GM12801 (cell line): Measurements from ENCODE around the gene TAOK3.

Experiments
- TF ChIP-seq, protein P1 (sequence below): IDR thresholded peaks from one replicate; pipeline ENCODE4 v1.5.1; 2011; ENCODE audit warnings: control low read depth; ENCODE audit not compliant: insufficient read length; ENCODE audit errors: extremely low read depth

TAOK3 gene

DNA sequence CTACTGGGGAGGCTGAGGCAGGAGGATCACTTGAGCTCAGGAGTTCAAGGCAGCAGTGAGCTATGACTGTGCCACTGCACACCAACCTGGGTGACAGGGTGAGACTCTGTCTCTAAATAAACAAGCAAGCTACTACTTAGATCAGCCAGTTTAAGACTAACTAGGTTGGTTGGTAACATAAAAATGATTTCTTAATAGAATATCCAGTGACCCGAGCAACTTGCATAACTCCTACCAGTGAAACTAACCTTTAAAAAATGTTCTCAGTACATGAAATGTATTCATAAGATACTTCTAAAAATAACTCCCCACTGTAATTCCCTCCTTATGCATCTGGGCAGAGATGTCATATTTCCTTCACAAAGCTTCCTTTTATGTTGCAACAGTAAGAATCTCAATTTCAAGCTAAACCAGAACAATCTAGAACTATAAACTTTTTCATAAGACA, 15.9 kb downstream of the TAOK3 start:
- TF ChIP-seq, protein P1, sequence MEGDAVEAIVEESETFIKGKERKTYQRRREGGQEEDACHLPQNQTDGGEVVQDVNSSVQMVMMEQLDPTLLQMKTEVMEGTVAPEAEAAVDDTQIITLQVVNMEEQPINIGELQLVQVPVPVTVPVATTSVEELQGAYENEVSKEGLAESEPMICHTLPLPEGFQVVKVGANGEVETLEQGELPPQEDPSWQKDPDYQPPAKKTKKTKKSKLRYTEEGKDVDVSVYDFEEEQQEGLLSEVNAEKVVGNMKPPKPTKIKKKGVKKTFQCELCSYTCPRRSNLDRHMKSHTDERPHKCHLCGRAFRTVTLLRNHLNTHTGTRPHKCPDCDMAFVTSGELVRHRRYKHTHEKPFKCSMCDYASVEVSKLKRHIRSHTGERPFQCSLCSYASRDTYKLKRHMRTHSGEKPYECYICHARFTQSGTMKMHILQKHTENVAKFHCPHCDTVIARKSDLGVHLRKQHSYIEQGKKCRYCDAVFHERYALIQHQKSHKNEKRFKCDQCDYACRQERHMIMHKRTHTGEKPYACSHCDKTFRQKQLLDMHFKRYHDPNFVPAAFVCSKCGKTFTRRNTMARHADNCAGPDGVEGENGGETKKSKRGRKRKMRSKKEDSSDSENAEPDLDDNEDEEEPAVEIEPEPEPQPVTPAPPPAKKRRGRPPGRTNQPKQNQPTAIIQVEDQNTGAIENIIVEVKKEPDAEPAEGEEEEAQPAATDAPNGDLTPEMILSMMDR = no peak

DNA sequence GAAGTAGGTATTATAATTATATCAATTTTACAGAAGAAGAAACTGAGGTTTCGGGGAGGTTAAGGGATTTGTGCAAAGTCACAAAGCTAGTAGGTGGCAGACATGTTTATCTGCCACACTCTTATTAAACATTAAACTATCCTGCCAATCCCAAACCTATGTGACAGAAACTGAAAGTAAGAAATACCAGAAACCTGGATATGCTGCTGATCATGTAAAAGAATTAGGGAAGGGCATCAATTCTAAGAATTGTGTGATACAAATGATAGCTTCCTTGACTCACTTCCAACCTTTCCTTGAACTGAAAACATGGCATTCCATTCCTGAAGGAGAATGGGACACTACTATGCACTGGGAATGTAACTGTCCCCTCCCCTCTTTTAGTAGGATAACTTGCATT, 16.9 kb downstream of the TAOK3 start:
- TF ChIP-seq, protein P1 = no peak

DNA sequence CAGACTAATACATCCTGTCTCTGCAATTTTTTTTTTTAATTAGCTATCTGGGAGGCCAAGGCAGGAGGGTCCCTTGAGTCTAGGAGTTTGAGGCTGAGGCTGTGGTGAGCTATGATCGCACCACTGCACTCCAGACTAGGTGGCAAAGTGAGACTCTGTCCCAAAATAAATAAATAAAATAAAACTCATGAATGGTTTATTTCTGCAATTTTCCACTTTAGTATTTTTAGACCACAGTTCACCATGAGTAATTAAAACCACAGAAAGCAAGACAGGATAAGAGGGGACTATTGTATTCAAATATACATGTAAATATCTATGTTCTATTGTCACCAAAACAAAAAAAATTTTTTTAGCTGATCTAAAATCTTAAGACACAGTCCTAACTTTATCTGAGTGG, 17.8 kb downstream of the TAOK3 start:
- TF ChIP-seq, protein P1 = no peak

DNA sequence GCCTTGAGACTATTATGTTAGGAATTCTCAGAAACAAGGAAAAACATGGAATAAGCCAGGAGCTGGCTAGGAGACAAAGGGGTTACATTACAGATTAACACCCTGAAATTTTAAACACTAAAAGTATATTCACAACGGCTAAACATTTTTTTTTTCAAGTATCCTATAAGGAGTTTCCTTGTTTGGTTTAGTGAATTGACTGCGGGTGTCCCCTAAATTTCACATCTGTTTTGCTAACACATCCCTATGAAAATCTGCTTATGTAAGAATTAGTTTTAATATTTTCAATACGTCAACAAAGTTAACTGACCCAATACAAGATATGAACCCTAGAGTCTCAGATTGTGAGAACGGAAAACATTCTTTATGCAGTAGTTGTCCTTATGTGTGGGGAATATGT, 19.0 kb downstream of the TAOK3 start:
- TF ChIP-seq, protein P1 = no peak

DNA sequence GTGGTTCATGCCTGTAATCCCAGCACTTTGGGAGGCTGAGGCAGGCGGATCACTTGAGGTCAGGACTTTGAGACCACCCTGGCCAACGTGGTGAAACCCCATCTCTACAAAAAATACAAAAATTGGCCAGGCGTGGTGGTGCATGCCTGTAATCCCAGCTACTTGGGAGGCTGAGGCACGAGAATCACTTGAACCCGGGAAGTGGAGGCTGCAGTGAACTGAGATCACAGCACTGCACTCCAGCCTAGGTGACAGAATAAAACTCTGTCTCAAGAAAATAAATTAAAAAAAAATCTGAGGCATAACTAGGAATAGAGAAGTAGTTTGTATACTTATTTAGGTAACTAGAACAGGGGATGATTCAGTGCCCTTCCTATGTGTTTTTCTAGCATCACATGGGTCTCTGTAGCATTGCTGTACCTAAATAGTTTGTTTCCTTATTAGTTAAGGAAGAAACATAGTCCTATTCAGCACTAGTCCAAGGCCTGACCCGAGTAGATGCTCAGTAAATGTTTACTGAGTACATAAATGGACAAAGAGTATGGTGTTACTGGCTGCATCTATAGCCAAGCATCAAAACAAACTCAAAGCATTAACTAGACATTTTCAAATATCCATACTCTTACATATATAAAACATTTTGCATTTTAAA, 21.7 kb downstream of the TAOK3 start:
- TF ChIP-seq, protein P1 = no peak

DNA sequence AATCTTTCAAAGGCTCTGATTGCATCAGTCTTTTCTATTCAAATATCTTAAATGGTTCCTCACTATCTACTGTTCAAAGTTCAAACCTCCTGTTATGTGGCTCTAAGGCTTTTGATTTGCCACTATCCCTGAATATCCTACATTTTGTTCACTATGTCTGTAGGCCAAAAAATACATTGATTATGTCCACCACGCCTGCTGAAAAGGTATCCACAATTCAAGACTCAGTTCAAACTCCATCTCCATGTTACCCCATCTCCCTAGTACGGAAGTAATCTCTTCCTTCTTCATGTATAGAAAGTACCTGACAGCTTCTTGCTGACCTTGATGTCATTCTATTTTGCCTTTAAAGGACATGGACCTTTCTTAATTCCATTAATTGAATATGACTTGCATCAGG, 24.8 kb downstream of the TAOK3 start:
- TF ChIP-seq, protein P1 = no peak

DNA sequence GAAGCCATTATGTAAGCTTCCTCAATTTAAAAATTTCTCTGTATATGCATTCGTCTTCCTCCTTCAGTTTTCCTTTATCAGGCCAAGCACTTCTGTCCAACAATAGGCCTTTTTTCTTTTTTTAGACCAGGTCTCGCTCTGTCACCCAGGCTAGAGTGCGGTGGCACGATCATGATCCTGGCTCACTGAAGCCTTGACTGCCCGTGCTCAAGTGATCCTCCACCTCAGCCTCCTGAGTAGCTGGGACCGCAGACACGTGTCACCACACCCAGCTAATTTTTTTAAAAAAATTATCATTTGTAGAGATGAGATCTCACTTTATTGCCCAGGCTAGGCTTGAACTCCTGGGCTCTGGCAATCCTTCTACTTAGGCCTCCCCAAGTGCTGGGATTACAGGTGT, 25.8 kb downstream of the TAOK3 start:
- TF ChIP-seq, protein P1 = no peak

DNA sequence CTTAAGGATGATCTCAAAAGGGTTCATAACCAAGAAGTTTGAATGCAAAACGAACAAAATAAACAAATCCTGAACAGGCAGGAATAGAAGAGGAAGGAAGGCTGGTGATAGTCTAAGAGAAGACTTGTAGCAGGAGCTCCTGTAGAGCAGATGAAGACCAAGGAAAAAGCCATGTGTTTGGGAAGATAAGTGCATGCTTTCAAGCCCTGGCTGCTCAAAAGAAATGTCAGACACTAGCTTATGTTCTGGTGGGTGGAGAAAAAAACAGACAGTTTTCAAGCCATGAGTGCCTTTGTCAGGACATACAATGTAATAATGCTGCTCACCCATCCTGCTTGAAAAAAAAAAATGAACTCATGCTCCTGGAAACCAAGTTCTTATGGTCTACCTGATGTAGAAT, 27.4 kb downstream of the TAOK3 start:
- TF ChIP-seq, protein P1 = no peak
